Measurements from ENCODE around the gene CTAG1B.
"Not testable (repeated sequence)": the region's sequence is repeated elsewhere in the genome, so short reads cannot be mapped to it uniquely, and the experiment has no call there.

CTAG1B gene

DNA sequence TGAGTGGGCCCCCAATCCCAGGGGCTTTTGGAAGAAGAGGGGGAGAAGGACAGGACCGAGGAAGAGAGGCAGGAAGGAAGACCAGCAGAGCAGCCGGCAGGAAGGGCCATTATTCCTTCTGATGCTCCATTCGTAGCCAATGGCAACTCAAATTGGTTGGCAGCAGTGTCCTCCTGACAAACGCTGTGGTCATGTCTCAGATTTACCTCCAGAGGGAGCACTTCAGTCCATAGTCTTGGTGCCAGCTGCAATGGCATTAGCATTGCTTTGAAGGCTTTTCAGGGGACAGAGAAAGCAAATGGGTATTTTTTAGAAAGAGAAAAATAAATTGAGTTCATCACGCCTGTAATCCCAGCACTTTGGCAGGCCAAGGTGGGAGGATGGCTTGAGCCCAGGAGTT, 9.9 kb upstream of the CTAG1B start:
- H3K4me3 ChIP-seq (ENCODE audit: low read depth, low read length), result not testable (repeated sequence)

DNA sequence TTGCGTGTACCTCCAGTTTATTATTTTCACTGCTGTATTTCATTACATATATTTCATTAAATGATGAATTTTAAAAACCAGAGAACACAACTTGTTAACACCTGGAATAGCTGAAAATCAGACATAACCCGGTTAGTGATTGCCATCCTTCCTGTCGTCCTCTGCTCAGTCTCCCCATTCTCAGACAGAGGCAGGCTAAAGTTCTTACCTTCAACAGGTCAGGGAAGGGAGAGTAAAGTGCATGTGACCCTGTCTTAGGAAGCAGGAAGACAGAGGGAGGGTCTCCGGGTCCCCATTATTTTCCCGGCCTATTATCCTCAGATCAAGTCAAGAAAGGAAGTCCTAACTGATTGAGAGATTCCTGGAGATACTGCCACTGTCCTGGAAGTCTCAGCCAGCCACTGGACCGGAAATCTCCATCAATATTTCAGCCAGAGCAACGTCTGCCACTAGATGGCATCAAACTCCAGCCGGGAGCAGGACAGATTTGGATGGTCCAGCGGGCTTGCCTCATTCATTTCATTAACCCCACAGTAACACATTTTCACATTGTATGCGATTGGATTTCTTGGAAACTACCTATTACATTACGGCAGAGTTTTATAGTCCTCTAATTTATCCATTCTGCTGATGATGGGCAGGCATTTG, 1.8 kb upstream of the CTAG1B start:
- H3K4me3 ChIP-seq (ENCODE audit: low read depth, low read length), result not testable (repeated sequence)

DNA sequence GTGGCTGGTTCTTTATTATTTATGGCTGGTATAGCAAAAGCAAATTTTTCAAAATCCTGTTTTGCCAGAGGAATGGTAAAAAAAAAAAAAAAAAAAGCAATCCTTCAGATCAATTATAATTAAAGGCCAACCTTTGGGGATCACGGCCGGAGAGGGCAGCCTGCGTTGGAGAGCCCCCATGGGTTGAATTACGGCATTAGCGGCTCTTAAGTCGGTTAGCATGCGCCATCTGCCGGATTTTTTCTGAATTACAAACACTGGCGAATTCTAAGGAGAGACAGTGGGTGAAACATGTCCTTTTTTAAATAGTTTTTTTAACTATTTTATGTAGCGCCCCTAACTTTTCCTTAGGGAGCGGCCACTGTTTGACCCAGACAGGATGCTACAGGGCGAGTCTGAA, 5.5 kb downstream of the CTAG1B start:
- not testable (repeated sequence) for H3K4me3 ChIP-seq (ENCODE audit: low read depth, low read length)

DNA sequence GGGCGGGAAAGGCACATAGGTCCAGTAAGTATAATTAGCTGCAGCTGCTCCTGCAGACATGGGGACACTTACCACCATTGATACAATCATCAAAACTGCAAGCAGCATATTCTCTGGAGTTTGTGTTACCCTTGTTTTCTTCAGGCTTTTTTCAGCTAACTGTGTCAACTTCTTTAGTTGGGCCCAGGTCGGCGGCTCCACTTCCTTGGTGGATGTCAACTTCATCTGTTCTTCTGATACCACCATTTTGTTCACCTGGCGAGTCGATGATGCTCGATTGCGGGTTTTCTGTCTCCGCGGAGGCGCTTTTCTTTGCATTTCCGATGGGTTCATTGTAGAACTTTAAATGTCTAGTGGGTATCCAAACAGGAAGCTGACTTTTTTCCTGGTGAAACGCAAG, 7.9 kb downstream of the CTAG1B start:
- H3K4me3 ChIP-seq (ENCODE audit: low read depth, low read length), result not testable (repeated sequence)

DNA sequence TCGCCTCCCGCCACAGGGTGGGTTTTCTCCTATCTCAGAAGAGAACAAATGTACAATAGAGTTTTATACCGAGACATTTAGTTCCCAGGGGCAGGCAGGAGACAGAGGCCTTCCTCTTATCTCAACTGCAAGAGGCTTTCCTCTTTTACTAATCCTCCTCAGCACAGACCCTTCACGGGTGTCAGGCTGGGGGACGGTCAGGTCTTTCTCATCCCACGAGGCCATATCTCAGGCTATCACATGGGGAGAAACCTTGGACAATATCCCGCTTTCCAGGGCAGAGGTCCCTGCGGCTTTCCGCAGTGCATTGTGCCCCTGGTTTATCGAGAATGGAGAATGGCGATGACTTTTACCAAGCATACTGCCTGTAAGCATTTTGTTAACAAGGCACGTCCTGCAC, 10.3 kb downstream of the CTAG1B start:
- not testable (repeated sequence) for H3K4me3 ChIP-seq (ENCODE audit: low read depth, low read length)

DNA sequence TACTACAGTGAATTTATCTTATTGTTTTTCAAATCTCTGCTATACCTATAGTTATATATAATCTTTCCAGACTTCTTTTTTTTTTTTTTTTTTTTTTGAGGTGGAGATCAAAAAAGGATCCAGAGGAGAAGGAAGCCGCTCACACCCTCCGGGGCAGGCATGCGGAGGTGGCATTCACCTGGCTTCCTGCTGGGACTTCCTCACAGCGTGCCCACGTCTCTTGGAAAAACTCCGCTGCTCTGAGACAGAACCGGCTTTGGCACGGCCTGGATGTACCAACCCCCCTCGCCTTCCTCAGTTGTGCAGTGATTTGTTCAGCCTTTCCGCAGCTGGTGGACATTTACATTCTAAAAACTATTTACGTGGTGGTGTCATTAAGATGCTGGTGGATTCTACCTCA, 11.1 kb downstream of the CTAG1B start:
- not testable (repeated sequence) for H3K4me3 ChIP-seq (ENCODE audit: low read depth, low read length)

DNA sequence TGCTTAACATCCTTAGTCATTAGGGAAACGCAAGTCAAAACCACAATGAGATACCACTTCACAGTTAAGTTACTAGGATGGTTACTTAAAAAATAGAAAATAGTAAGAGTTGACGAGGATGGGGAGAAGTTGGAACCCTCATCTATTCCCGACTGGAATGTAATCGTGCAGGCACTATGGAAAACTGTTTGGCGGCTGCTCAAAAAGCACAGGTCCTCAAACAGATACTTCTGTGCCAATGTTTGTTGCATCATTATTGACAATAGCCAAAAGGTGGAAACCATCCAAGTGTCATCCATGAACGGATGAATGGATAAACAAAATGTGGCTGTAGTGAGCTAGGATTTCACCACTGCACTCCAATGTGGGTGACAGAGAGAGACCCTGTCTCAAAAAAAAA, 11.7 kb downstream of the CTAG1B start:
- H3K4me3 ChIP-seq (ENCODE audit: low read depth, low read length), result no peak overlapping the region

DNA sequence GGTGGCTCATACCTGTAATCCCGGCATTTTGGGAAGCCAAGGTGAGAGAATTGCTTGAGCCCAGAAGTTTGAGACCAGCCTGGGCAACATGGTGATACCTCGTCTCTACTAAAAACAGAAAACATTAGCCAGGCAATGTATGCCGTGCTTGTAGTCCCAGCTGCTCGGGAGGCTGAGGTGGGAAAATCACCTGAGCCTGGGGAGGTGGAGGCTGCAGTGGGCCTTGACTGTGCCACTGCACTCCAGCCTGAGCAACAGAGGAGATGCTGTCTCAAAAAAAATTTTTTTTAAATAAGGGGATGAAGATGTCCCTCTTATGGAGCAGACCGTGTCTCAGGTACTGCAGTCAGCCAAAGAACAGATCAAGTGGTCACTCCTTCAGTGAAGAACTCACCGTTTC, 13.5 kb downstream of the CTAG1B start:
- H3K4me3 ChIP-seq (ENCODE audit: low read depth, low read length), result no peak overlapping the region

DNA sequence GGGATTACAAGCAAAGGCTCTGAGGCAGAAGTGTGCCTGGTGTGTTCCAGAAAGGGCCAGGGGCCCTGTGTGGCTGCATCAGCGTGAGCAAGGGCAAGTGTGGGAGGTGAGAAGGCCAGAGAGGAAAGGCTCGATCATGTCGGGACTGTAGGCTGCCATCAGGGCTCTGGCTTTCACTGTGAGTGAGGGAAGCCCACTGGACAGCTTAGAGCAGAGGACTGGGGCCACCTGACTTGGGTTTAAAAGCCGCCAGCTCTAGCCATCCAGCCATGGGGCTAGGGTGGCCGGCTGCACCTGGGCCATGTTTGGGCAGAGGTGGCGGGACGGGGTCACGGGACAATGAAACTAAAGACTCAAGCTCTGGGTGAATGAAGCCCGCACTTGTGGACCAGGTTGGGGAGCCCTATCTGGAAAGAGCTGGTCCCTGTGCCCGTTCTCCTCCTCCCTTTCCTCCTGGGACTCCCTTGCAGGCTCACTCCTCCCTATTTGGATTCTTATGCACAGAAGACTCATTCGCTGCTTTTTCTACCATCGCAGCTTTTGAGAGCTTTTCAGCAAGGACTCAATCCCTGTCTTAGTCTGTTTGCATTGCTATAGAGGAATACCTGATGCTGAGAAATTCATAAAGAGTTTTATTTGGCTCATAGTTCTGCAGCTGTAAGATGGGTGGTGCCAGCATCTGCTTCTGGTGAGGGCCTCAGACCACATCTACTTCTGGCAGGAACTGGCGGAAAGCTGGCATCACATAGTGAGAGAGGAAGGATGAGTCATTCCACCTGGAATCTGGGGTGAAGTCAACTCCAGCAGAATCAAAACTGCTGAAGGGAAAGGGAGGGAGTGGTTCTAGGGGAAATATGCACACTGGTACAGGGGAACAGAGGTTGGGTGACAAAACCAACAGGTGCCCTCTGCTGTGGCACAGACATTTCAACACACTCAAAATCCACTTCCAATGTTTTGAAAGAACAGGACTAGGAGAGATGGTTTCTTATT, 15.3 kb downstream of the CTAG1B start:
- no peak overlapping the region for H3K4me3 ChIP-seq (ENCODE audit: low read depth, low read length)

DNA sequence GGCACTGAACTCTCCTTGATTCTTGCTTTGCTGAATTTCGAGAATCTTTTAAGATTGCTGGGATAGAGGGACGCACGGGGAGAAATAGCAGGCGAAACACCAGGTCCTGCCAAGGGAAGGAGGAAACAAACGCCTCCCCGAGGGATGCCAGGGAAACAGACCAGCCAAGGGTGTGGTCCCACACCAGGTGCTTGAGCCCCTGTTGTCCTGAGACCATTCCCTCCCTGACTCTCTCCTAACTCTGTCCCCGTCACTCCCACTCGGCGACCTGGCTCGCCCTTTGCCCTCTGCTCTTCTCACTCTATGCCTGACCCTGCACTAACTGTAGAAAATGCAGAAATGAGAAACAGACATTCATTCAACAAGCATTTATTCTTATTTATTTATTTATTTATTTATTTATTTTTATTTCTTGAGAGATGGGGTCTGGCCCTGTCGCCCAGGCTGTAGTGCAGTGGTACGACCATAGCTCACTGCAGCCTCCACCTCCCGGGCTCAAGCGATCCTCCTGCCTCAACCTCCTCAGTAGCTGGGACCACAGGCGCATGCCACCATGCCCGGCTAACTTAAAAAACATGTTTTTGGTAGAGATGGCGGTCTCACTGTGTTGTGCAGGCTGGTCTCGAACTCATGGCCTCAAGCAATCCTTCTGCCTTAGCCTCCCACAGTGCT, 16.2 kb downstream of the CTAG1B start:
- H3K4me3 ChIP-seq (ENCODE audit: low read depth, low read length), result no peak overlapping the region

DNA sequence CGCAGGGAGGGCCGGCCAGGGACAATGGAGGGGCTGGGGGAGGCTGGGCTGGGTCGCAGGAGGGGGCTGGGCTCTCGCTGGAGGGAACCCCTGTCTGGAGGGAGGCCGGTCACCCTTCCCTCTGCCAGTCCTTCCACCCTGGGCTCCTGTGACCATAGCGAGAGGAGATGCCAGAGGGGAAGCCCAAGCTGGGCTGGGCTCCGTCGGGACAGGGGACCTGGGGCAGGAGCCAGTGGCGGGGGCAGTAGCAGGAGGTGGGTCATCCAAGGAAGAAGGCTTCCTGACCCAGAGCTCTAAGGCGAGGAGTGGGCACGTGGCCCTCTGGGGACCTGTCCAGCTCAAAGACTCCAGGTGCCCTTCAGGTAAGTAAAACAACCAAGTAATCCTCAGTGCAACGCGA, 16.9 kb downstream of the CTAG1B start:
- no peak overlapping the region for H3K4me3 ChIP-seq (ENCODE audit: low read depth, low read length)

DNA sequence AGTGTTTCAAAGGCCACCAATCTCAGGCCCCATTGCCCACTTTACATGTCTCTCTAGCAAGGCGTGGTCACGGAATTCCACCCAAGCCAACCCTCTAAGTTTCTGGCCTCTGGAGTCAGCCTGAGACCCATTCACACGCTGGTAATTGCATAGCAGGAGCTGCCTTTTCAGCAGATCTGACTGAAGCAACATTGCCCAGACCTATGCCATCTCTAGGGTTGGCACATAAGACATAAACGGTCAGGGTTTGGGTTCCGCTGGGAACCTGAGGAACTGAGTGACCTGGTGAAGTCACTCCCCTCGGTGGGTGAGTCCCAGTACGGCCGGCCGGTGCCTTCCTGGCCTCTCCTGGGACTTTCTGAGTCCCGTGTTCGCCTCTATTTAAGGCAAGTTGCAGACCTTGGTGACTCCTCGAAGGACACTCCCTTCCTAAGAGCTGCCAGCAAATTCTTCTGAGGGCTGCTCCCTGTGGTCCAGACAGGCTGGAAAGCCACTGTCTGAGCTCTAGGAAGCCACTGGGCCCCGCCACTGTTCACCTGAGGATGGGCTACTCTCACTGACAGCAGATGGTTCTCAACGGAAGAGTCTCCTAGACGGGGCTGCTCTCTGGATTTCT, 18.2 kb downstream of the CTAG1B start:
- no peak overlapping the region for H3K4me3 ChIP-seq (ENCODE audit: low read depth, low read length)

DNA sequence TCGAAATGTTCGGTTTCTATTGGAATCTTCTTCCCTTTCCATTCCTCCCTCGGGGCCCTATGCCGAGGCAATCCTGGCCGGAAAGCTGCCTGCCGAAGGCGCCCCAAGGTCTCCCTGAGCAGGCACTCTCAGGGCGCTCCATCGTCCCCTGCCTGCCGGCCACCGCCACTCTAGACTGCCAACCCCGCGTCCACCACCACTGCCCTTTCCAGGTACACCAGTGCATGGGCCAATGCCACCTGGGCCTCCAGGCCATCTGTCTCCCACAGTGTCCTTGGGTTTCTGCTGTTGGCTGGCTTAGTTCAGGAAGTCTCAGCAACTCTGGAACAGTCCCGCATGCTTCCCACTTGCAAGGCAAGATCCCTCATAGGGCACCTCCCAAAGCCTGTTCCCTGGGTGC, 19.6 kb downstream of the CTAG1B start:
- H3K4me3 ChIP-seq (ENCODE audit: low read depth, low read length), result no peak overlapping the region

DNA sequence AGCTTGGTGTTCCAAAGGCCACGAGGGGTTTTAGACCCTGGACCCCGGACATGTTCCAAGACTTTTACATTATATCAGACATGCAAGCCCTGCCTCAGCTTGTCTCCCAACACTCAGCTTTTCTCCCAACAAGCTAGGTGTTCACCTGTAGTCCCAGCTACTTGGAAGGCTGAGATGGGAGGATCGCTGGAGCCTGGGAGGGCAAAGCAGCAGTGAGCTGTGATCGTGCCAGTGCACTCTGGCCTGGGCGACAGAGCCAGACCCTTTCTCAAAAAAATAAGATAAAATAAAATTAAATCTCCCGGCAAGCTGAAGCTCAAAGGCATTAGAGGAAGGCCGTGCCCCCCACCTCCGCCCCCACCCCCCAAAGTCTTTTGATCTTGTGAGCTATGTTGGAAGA, 20.4 kb downstream of the CTAG1B start:
- H3K4me3 ChIP-seq (ENCODE audit: low read depth, low read length), result no peak overlapping the region

DNA sequence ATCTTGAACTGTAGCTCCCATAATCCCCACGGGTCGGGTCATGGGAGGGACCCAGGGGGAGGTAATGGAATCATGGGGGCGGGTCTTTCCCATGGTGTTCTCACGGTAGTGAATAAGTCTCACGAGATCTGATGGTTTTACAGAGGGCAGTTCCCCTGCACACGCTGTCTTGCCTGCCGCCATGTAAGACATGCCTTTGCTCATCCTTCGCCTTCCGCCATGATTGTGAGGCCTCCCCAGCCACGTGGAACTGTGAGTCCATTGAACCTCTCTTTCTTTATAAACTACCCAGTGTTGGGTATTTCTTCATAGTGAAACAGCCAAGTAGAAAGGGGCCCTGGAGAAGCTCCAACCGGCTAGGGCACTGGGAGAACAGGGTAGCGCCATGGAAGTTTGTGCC, 21.9 kb downstream of the CTAG1B start:
- no peak overlapping the region for H3K4me3 ChIP-seq (ENCODE audit: low read depth, low read length)

DNA sequence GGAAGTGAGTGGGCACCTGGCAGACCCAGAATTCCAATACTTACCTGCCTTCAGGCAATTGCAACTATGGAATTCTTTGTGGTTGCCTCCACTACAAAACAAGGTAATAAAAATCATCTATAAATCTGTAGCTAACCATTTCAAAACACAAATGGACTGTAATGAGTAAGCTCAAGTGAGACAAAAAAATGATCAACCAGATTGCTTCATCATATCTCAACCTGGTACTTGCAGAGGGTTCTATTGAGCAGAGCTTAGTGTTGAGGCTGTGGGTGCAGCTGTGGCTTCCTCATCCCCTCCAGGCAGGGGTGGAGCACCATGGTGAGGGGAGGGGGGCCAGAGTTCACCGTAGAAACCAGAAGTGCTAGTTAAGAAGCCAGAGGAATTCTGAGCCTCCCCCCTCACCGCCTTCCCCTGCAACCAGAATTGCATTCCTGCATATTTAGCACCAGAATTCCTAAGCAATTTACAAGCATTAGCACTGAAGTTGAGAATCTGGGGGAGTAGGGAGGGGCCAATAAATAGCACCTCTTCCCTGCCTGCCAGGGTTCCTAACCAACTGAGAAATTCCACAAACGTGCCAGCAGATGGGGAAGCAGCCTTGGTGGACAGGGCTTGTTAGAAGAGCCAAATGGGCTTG, 22.7 kb downstream of the CTAG1B start:
- no peak overlapping the region for H3K4me3 ChIP-seq (ENCODE audit: low read depth, low read length)

DNA sequence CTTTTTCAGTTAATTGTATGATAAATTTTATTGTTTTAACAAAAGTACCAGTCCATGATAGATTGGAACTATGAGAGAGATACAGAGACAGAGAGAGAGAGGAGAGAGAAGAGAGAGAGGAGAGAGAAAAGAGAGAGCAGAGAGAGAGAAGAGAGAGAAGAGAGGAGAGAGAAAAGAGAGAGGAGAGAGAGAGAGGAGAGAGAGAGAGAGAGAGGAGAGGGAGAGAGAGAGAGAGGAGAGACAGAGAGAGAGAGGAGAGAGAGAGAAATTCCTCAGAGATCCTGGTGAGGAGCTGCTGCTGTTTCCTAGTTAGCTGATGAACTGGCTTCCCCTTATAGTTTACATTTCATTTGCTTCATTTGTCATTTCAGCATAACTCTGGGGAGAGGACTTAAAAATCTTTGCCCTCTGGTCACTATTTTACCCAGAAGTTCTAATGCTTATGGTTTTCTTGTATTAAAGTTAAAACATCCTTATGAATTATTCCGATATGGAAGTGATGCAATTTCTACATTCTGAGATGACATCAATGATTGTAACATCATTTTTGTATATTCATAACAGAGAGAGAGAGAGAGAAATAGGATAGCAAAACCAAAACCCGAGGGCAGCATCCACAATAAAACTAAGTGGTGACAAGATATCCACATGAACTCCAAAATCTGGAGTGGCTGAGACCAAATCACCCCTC, 23.4 kb downstream of the CTAG1B start:
- H3K4me3 ChIP-seq (ENCODE audit: low read depth, low read length), result no peak overlapping the region

DNA sequence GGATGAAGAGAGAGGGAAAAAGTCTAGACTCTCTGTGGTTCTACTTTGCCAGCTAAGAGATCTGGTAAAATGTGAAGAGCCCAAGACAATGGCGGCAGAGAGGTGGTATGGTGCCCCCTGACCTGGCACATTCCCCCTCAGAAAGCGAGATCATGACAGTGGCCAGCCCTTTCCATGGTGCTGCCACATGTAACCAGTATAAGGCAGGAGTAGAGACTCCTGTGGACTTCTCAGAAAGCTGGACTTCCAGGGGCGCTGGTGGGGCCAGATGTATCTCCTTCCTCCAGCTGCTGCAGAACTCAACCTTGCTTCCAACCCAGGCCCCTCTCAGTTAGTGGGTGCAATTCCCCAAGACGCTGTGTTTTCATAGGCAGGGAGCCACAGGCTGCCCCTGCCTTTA, 24.6 kb downstream of the CTAG1B start:
- H3K4me3 ChIP-seq (ENCODE audit: low read depth, low read length), result no peak overlapping the region

DNA sequence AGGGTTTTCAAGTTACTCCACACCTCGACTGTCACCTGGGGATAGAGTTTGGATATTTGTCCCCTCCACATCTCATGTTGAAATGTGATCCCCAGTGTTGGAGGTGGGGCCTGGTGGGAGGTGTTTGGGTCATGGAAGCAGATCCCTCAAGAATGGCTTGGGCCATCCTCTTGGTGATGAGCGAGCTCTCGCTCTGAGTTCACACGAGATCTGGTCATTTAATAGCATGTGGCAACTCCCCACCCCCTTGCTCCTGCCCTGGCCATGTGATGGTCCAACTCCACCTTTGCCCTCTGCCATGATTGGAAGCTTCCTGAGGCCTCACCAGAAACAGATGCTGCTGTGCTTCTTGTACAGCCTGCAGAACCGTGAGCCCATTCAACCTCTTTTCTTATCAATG, 25.9 kb downstream of the CTAG1B start:
- H3K4me3 ChIP-seq (ENCODE audit: low read depth, low read length), result no peak overlapping the region

DNA sequence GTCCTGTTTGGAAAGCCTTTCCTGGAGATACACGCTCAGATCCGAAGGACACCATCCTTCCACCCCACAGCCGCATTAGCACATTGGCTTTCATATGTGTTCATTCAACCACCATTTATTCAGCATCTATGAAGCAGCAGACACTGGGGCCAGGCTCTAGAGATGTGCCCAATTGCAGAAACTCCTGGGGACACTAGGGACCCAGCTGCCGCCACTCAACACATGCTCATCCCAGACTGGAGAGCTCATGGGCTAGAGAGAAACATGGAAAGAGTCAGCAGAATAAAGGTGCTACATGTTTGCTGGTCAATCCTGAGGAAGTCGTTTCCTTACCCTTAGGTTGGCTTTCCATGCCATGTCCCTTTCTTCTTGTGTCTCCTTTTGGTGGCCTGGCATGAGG, 26.6 kb downstream of the CTAG1B start:
- H3K4me3 ChIP-seq (ENCODE audit: low read depth, low read length), result no peak overlapping the region
